CD4-positive, alpha-beta T cell treated with Interleukin-10 for 1 hour (primary cell): ENCODE data around the gene CNTNAP4.

Source experiments
- DNase-seq: peaks from one replicate; pipeline ENCODE4 v3.0.0-alpha.2; 2020

CNTNAP4 gene

GRCh38 chr16:76500006-76500405 lies 222.8 kb downstream of the CNTNAP4 start:
- DNase-seq: no peak

GRCh38 chr16:76502063-76502462 lies 224.9 kb downstream of the CNTNAP4 start:
- no peak for DNase-seq

GRCh38 chr16:76502555-76502954 lies 225.4 kb downstream of the CNTNAP4 start:
- DNase-seq: no peak

- DNase-seq: no peak
Observed at GRCh38 chr16:76503091-76503490, 225.9 kb downstream of the CNTNAP4 start.

- no peak for DNase-seq
Observed at GRCh38 chr16:76511203-76511602, 234.0 kb downstream of the CNTNAP4 start.

GRCh38 chr16:76518781-76519180 lies 241.6 kb downstream of the CNTNAP4 start:
- DNase-seq: no peak

- no peak for DNase-seq
Observed at GRCh38 chr16:76524356-76524755, 247.2 kb downstream of the CNTNAP4 start.

GRCh38 chr16:76524769-76525168 lies 247.6 kb downstream of the CNTNAP4 start:
- no peak for DNase-seq

- no peak for DNase-seq
Observed at GRCh38 chr16:76527244-76527643, 250.0 kb downstream of the CNTNAP4 start.

- no peak for DNase-seq
Observed at GRCh38 chr16:76529120-76529519, 251.9 kb downstream of the CNTNAP4 start.

- DNase-seq: no peak
Observed at GRCh38 chr16:76531236-76531635, 254.0 kb downstream of the CNTNAP4 start.

GRCh38 chr16:76532188-76532973 lies 255.2 kb downstream of the CNTNAP4 start:
- DNase-seq: no peak

GRCh38 chr16:76539609-76540008 lies 262.4 kb downstream of the CNTNAP4 start:
- DNase-seq: no peak

- DNase-seq: no peak
Observed at GRCh38 chr16:76541070-76541469, 263.9 kb downstream of the CNTNAP4 start.

- no peak for DNase-seq
Observed at GRCh38 chr16:76565542-76565941, 288.3 kb downstream of the CNTNAP4 start.

- DNase-seq: no peak
Observed at GRCh38 chr16:76571755-76572154, 294.6 kb downstream of the CNTNAP4 start.

- no peak for DNase-seq
Observed at GRCh38 chr16:76573281-76573680, 296.1 kb downstream of the CNTNAP4 start.

GRCh38 chr16:76574651-76575050 lies 297.4 kb downstream of the CNTNAP4 start:
- DNase-seq: no peak

- no peak for DNase-seq
Observed at GRCh38 chr16:76576526-76576925, 299.3 kb downstream of the CNTNAP4 start.

- no peak for DNase-seq
Observed at GRCh38 chr16:76577003-76577402, 299.8 kb downstream of the CNTNAP4 start.

- no peak for DNase-seq
Observed at GRCh38 chr16:76579277-76579922, 302.2 kb downstream of the CNTNAP4 start.

- no peak for DNase-seq
Observed at GRCh38 chr16:76583466-76583865, 306.3 kb downstream of the CNTNAP4 start.

GRCh38 chr16:76583945-76584344 lies 306.7 kb downstream of the CNTNAP4 start:
- no peak for DNase-seq

GRCh38 chr16:76598498-76598897 lies 321.3 kb downstream of the CNTNAP4 start:
- no peak for DNase-seq

- DNase-seq: no peak
Observed at GRCh38 chr16:76607317-76607716, 330.1 kb downstream of the CNTNAP4 start.
